AG04449 (cell line): ENCODE results near the gene MTMR11.

Source experiments
- CTCF ChIA-PET: fragments of 350-600 bp; formaldehyde crosslinking; extraction: SDS; loops from one replicate; lab custom pipeline; 2021; ENCODE audit warnings: antibody characterized with exemption; lab: Yijun Ruan, JAX
- POLR2A ChIA-PET: fragments of 400-600, 350-600 bp; formaldehyde crosslinking; extraction: SDS; loops from one replicate; lab custom pipeline; 2020; ENCODE audit warnings: antibody characterized with exemption, inconsistent platforms; lab: Yijun Ruan, JAX
- DNase-seq: peaks from one replicate; pipeline ENCODE4 v3.0.0-alpha.2; 2010; ENCODE audit warnings: low read depth, low spot score
- H3K4me3 ChIP-seq: 2 replicates; pipeline ENCODE4 v1.5.1; 2011; ENCODE audit warnings: low read depth, mild to moderate bottlenecking, control low read depth, low read length
- CTCF ChIP-seq: IDR thresholded peaks from one replicate; pipeline ENCODE4 v1.5.1; 2011; ENCODE audit warnings: mild to moderate bottlenecking, moderate library complexity, low read length, control low read depth, inconsistent platforms; ENCODE audit not compliant: insufficient read depth; ENCODE audit errors: missing control alignments

MTMR11 gene

DNA sequence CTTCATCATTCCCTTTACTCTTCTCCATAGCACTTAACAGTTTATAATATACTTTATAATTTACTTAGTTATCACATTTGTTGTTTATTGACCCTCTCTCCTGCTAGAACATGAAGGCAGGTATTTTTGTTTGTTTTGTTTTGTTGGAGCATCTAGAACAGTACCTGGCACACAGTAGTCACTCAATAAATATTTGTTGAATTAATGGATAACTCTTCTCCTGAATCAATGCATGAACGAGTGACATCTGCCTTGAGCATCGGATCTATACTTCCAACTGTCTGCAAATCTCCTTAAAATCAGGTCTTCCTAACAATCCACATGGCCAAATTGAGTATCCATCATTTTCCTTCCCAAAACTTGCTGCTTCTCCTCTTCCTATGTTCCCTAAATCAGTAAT, 35.9 kb upstream of the MTMR11 start:
- ChIA-PET POLR2A (no interaction called here), CTCF (interaction anchor here (1.3 to 1.4 kb wide), 2 partner anchors 10 to 11 kb away, joined by 4 to 5 read pairs; no protein-coding TSS in a partner anchor)
- TF ChIP-seq CTCF, result no peak
- H3K4me3 ChIP-seq, result no peak overlapping the region
- DNase-seq, result no peak

- no peak for DNase-seq
- ChIA-PET POLR2A (no interaction called here), CTCF (interaction anchor here (0.7 kb wide), 1 partner anchor 10 kb away, joined by 3 read pairs; no protein-coding TSS in a partner anchor)
- no peak overlapping the region for H3K4me3 ChIP-seq
- TF ChIP-seq CTCF, result no peak
Observed at GRCh38 chr1:149967646-149968045, 31.0 kb upstream of the MTMR11 start.

GRCh38 chr1:149967041-149967440, 30.4 kb upstream of the MTMR11 start:
- CTCF ChIA-PET, result interaction anchor here (0.7 kb wide), 1 partner anchor 11 kb away, joined by 3 read pairs; no protein-coding TSS in a partner anchor
- no peak overlapping the region for H3K4me3 ChIP-seq
- no peak for TF ChIP-seq CTCF
- DNase-seq, result no peak
- POLR2A ChIA-PET, result no interaction called here

DNA sequence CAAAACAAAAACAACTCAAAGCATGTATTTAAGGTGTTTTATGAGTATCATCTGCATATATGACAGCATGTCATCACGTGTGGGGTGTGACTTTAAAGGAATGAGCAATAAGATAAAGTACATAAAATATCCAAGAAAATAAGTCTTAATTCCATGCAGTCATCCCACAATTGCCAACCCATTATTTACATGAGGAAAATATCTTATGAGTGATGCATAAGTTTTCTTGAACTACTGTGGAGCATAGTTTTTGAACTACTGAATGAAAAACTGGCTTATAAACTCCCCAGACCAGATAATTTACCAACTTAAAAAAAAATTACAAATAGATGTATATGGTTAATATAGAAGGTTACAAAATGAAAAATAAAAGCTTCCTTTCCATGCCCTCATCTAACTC, 29.7 kb upstream of the MTMR11 start:
- TF ChIP-seq CTCF, result no peak
- no peak for DNase-seq
- ChIA-PET POLR2A (no interaction called here), CTCF (no interaction called here)
- no peak overlapping the region for H3K4me3 ChIP-seq

DNA sequence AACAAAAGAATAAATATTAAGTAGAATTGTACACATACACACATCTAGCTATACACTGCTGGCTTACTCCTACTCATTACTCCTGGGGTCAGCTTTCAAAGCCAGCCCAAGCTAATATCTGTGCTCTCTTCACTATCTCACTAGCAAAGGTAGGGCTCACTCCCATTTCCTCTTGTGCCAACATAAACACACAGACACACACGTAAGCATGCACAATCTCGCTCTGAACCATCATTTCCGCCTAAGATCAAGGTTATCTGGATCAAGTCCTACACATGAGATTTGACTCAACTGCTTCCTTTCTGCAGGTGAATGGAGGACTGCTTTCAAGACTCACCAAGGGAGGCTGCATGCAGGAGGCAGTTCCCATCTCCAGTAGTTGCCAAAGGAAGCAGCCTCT, 28.8 kb upstream of the MTMR11 start:
- ChIA-PET CTCF (interaction anchor here (1.3 to 1.9 kb wide), 4 partner anchors 85 to 222 kb away, joined by 3 to 8 read pairs (median 5); no protein-coding TSS in a partner anchor), POLR2A (interaction anchor here (0.9 kb wide), 1 partner anchor 99 kb away, joined by 4 read pairs; no protein-coding TSS in a partner anchor)
- no peak for DNase-seq
- no peak for TF ChIP-seq CTCF
- no peak overlapping the region for H3K4me3 ChIP-seq

DNA sequence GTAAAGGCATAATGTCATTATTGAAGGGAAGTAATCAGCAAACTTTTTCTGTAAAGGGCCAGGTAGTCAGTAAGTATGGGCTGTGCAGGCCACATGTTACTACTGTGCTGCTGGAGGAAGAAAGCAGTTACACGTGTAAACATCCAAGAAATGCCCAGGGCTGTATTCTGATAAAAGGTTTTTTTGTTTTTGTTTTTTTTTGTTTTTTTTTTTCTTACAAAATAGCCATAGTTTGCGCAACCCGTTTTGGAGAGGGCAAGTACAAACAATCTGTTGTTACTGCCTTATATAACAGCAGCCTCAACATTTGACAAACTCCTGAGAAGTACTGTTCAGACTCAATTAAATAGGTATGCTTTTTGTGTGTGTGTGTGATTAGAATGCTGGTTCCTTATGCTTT, 26.7 kb upstream of the MTMR11 start:
- H3K4me3 ChIP-seq, result no peak overlapping the region
- TF ChIP-seq CTCF, result no peak
- ChIA-PET CTCF (interaction anchor here (0.9 to 3.2 kb wide), 14 partner anchors 9 to 224 kb away, joined by 3 to 53 read pairs (median 5); no protein-coding TSS in a partner anchor), POLR2A (no interaction called here)
- DNase-seq, result no peak
